Measurements from ENCODE around the gene CLK1. TPM values are rescaled to one million over a fixed set of nuclear protein-coding genes. Genes with fewer than 3 reads are reported as not detected.

CLK1 gene
- total RNA-seq, 2 experiments from 2014 or later: 86.4 to 99.3 TPM

DNA sequence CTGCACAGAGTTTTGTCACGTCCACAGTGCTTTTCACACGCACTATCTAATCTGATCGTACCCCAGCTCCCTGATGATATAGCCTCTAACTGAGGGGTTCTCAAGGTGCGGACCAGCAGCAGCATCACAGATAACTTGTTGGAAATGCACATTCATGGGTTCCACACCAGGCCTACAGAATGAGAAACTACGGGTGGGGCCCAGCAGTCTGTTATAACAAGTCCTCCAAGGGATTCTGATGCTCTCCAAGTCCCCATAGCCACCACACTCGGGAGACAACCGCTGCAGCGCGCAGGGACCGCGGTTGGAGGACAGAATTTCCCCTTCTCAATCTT, 53.5 kb downstream of the CLK1 start:
- peak overlapping the region; percentile 87 for H3K4me3 Mint-ChIP-seq
- H3K27ac Mint-ChIP-seq: peak overlapping the region; percentile 80
- peaks cover 35% of the 10 kb centered on the region for H3K36me3 Mint-ChIP-seq (ENCODE audit: low read depth)
- POLR2A ChIA-PET: interaction anchor here (0.6 to 1.4 kb wide), 3 partner anchors 46 to 356 kb away, joined by 4 read pairs; no protein-coding TSS in a partner anchor
- CTCF ChIA-PET: interaction anchor here (0.6 kb wide), 1 partner anchor 46 kb away, joined by 4 read pairs; no protein-coding TSS in a partner anchor
- H3K4me1 Mint-ChIP-seq: peaks cover 39% of the 10 kb centered on the region
- ATAC-seq: no peak
- no peaks in the 10 kb centered on the region for H3K9me3 Mint-ChIP-seq (ENCODE audit: low read depth)
- H3K27me3 Mint-ChIP-seq: no peaks in the 10 kb centered on the region
- DNase-seq: no peak
- intact Hi-C loops (cut with DNase I, micrococcal nuclease): loop anchor here (1.0 to 5.0 kb wide), 18 partner anchors 46 to 1456 kb away; partner anchors contain the start of genes CLK1 (in 2 of the 2), NIF3L1 (in 2 of the 2), PPIL3 (in 2 of the 2) and CFLAR (in 1 of the 2)

DNA sequence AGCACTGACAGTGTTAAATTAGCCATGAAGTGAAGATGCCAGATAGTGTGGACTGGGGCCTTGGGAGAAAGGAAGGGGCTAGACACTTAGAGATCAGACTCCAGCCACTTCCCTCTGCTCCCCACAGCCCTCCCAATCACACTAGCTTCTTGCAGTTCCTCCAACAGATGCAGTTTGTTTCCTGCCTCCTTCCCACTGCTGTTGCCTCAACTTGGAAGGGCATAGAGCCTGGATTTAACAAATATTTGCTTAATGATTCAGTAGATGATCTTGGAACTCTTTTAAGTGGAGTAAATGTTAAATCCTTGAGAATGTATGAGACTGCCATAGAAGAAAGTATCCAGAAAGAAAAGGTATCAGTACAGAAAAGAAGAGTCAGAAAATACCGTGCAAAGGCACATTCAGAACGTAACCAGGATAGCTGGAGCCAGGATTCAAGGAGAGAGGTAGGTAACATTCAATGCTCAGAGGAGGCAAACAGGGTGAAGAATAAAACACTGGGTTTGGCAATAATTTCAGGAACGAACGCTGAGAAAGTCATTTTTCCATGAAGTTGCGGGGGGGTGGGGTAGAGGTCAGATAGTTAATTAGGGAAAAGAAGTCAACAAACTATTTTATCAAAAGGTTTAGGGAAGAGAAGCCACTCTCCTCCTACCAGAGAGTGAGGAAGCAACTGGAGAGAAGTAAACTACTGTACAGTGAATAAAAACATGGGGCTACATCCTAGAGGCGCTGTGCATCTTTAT, 54.0 kb downstream of the CLK1 start:
- no peaks in the 10 kb centered on the region for H3K27me3 Mint-ChIP-seq
- H3K36me3 Mint-ChIP-seq (ENCODE audit: low read depth): peaks cover 29% of the 10 kb centered on the region
- peak overlapping the region; percentile 80 for H3K27ac Mint-ChIP-seq
- DNase-seq (no peak), ATAC-seq (no peak)
- peaks cover 34% of the 10 kb centered on the region for H3K4me1 Mint-ChIP-seq
- POLR2A ChIA-PET: interaction anchor here (1.2 to 1.4 kb wide), 2 partner anchors 45 to 97 kb away, joined by 4 read pairs; no protein-coding TSS in a partner anchor
- intact Hi-C loops (cut with DNase I, micrococcal nuclease): loop anchor here (2.0 to 5.0 kb wide), 8 partner anchors 233 to 1457 kb away; partner anchors contain the start of genes NOP58 (in 1 of the 2), STRADB (in 1 of the 2), TMEM237 (in 1 of the 2) and TRAK2 (in 1 of the 2)
- no peaks in the 10 kb centered on the region for H3K9me3 Mint-ChIP-seq (ENCODE audit: low read depth)
- peak overlapping the region; percentile 87 for H3K4me3 Mint-ChIP-seq
- CTCF ChIA-PET: interaction anchor here (0.6 to 1.0 kb wide), 3 partner anchors 45 to 60 kb away, joined by 3 to 4 read pairs (median 3); no protein-coding TSS in a partner anchor

GRCh38 chr2:200809506-200810251, 54.8 kb downstream of the CLK1 start:
- CTCF ChIA-PET: interaction anchor here (1.0 kb wide), 2 partner anchors 44 to 59 kb away, joined by 3 read pairs; no protein-coding TSS in a partner anchor
- Mint-ChIP-seq H3K4me3 (peak overlapping the region; percentile 87), H3K27me3 (no peaks in the 10 kb centered on the region), H3K36me3 (ENCODE audit: low read depth) (peaks cover 22% of the 10 kb centered on the region), H3K27ac (peak overlapping the region; percentile 80), H3K4me1 (peaks cover 26% of the 10 kb centered on the region), H3K9me3 (ENCODE audit: low read depth) (no peaks in the 10 kb centered on the region)
- ATAC-seq (no peak), DNase-seq (no peak)
- intact Hi-C loops (cut with DNase I, micrococcal nuclease): loop anchor here (2.0 to 5.0 kb wide), 8 partner anchors 232 to 1458 kb away; partner anchors contain the start of genes NOP58 (in 1 of the 2), STRADB (in 1 of the 2), TMEM237 (in 1 of the 2) and TRAK2 (in 1 of the 2)
- POLR2A ChIA-PET: no interaction called here

Other genes with a start within 250 kb of the CLK1 start
- 100 to 1,000 TPM; 413 to 474 TPM for gene BZW1, start 52.7 kb downstream of the CLK1 start, total RNA-seq
- 10 to 100 TPM; 52.6 to 53.0 TPM for gene PPIL3, start 24.4 kb upstream of the CLK1 start, total RNA-seq
- gene NIF3L1, start 24.7 kb upstream of the CLK1 start, total RNA-seq: 10 to 100 TPM; 37.0 to 47.7 TPM
- gene ORC2, start 99.0 kb upstream of the CLK1 start, total RNA-seq: 10 to 100 TPM; 68.5 to 80.5 TPM
- gene HYCC2, start 207.0 kb upstream of the CLK1 start, total RNA-seq: 10 to 100 TPM; 15.8 to 16.0 TPM
- 100 to 1,000 TPM; 126 to 150 TPM for gene NDUFB3, start 207.3 kb upstream of the CLK1 start, total RNA-seq

Data from activated CD4-positive, alpha-beta T cell treated with anti-CD3 and anti-CD28 coated beads for 36 hours (primary cell).